ENCODE results near the gene CENPB.
A peak's percentile ranks its signal among the peaks of the same experiment; 100 is the strongest.

Gene CENPB

GRCh38 chr20:3775457-3776108, 11.0 kb downstream of the CENPB start:
- Histone ChIP-seq H3K27ac (ENCODE audit: low read depth, low read length, poor library complexity, severe bottlenecking) (no peak overlapping the region), H4K20me1 (ENCODE audit: insufficient read depth, low read length) (no peaks in the 10 kb centered on the region), H3K79me2 (ENCODE audit: insufficient read depth, low read length) (no peaks in the 10 kb centered on the region), H3K9me2 (ENCODE audit: low read depth, low read length) (no peaks in the 10 kb centered on the region), H3K27me3 (ENCODE audit: insufficient read depth, low read length) (peaks cover 7% of the 10 kb centered on the region), H3K36me3 (ENCODE audit: insufficient read depth, low read length) (no peaks in the 10 kb centered on the region; the same call in 1 of the 2 replicates), H3K4me2 (ENCODE audit: low read length) (no peak overlapping the region), H2AFZ (ENCODE audit: low read length) (no peak overlapping the region), H3K9ac (ENCODE audit: low read length) (no peak overlapping the region), H3F3A (ENCODE audit: insufficient read depth, low read length) (no peaks in the 10 kb centered on the region), H3K4me3 (ENCODE audit: low read depth, low read length, poor library complexity, severe bottlenecking) (no peak overlapping the region), H3K9me3 (ENCODE audit: low read length) (no peaks in the 10 kb centered on the region), H3K4me1 (ENCODE audit: insufficient read depth, low read length, severe bottlenecking) (peaks cover 17% of the 10 kb centered on the region)
- TF ChIP-seq EZH2 (IDR thresholded peaks at IDR 0.05; ENCODE audit: borderline replicate concordance, low read length) (no peak), CTCF (IDR thresholded peaks at IDR 0.05; ENCODE audit: low read length) (no peak)

- Histone ChIP-seq H3K27me3 (ENCODE audit: insufficient read depth, low read length) (no peaks in the 10 kb centered on the region), H3K9ac (ENCODE audit: low read length) (no peak overlapping the region), H3F3A (ENCODE audit: insufficient read depth, low read length) (no peaks in the 10 kb centered on the region), H3K79me2 (ENCODE audit: insufficient read depth, low read length) (no peaks in the 10 kb centered on the region), H3K9me2 (ENCODE audit: low read depth, low read length) (no peaks in the 10 kb centered on the region), H3K4me2 (ENCODE audit: low read length) (no peak overlapping the region), H3K36me3 (ENCODE audit: insufficient read depth, low read length) (no peaks in the 10 kb centered on the region; the same call in 1 of the 2 replicates), H4K20me1 (ENCODE audit: insufficient read depth, low read length) (no peaks in the 10 kb centered on the region), H3K9me3 (ENCODE audit: low read length) (no peaks in the 10 kb centered on the region), H3K4me3 (ENCODE audit: low read depth, low read length, poor library complexity, severe bottlenecking) (no peak overlapping the region), H3K27ac (ENCODE audit: low read depth, low read length, poor library complexity, severe bottlenecking) (no peak overlapping the region), H2AFZ (ENCODE audit: low read length) (no peak overlapping the region), H3K4me1 (ENCODE audit: insufficient read depth, low read length, severe bottlenecking) (peaks cover 12% of the 10 kb centered on the region)
- no peak for TF ChIP-seq EZH2 (IDR thresholded peaks at IDR 0.05; ENCODE audit: borderline replicate concordance, low read length)
- no peak for TF ChIP-seq CTCF (IDR thresholded peaks at IDR 0.05; ENCODE audit: low read length)
Observed at GRCh38 chr20:3771552-3772058, 14.9 kb downstream of the CENPB start.

GRCh38 chr20:3768342-3769130, 18.0 kb downstream of the CENPB start:
- no peaks in the 10 kb centered on the region for H3K79me2 ChIP-seq (ENCODE audit: insufficient read depth, low read length)
- H3K9me2 ChIP-seq (ENCODE audit: low read depth, low read length), result no peaks in the 10 kb centered on the region
- no peak for TF ChIP-seq EZH2 (IDR thresholded peaks at IDR 0.05; ENCODE audit: borderline replicate concordance, low read length)
- TF ChIP-seq CTCF (IDR thresholded peaks at IDR 0.05; ENCODE audit: low read length), result peak; percentile 76
- peak overlapping the region; percentile 85 for H3K4me2 ChIP-seq (ENCODE audit: low read length)
- H3K4me1 ChIP-seq (ENCODE audit: insufficient read depth, low read length, severe bottlenecking), result peaks cover 24% of the 10 kb centered on the region
- peak overlapping the region; percentile 69 for H3K27ac ChIP-seq (ENCODE audit: low read depth, low read length, poor library complexity, severe bottlenecking)
- H3F3A ChIP-seq (ENCODE audit: insufficient read depth, low read length), result no peaks in the 10 kb centered on the region
- no peaks in the 10 kb centered on the region for H3K27me3 ChIP-seq (ENCODE audit: insufficient read depth, low read length)
- H2AFZ ChIP-seq (ENCODE audit: low read length), result no peak overlapping the region
- H3K9me3 ChIP-seq (ENCODE audit: low read length), result no peaks in the 10 kb centered on the region
- H3K9ac ChIP-seq (ENCODE audit: low read length), result peak overlapping the region; percentile 77
- H3K4me3 ChIP-seq (ENCODE audit: low read depth, low read length, poor library complexity, severe bottlenecking), result peak overlapping the region; percentile 83
- no peaks in the 10 kb centered on the region for H4K20me1 ChIP-seq (ENCODE audit: insufficient read depth, low read length)
- H3K36me3 ChIP-seq (ENCODE audit: insufficient read depth, low read length), result no peaks in the 10 kb centered on the region; the same call in none of the 2 replicates
